ENCODE data around the gene SLC38A7.
"Not testable (repeated sequence)": the region's sequence is repeated elsewhere in the genome, so short reads cannot be mapped to it uniquely, and the experiment has no call there.

SLC38A7 gene

GRCh38 chr16:58670946-58671583, 13.5 kb downstream of the SLC38A7 start:
- DNase-seq: no peak

DNA sequence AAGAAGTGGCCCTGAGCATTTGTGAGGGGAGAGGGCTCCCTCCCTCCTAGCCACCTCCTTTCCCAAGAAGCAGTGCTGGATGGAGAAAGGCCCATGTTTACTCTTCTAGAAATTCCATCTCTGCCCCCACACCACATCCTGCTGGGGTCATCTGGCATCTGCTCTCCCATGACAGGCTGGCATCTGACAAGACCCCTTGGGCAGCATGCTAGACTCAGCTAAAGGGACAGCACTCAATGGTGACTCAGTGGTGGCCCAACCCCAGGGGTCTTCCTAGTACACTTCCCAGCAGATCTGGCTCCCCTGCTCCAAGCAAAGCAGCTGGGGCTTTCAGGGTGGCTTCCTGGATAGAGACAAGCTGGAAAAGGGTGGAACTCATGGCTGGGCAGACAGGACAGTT, 14.4 kb downstream of the SLC38A7 start:
- no peak for DNase-seq

GRCh38 chr16:58665200-58665599, 19.4 kb downstream of the SLC38A7 start:
- no peak for DNase-seq

GRCh38 chr16:58661199-58661830, 23.3 kb downstream of the SLC38A7 start:
- DNase-seq: no peak

DNA sequence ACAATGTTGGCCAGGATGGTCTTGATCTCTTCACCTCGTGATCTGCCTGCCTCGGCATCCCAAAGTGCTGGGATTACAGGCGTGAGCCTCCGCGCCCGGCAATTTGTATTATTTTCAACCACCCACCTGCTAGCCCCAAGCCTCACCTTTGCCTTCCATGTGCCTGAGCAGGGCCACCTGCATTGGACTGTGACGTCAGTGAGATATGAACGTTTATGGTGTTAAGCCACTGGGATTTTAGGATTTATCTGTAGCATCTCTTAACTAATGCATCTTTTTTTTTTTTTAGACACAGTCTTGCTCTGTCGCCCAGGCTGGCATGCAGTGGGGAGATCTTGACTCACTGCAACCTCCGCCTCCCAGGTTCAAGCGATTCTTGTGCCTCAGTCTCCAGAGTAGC, 24.7 kb downstream of the SLC38A7 start:
- DNase-seq: not testable (repeated sequence)

DNA sequence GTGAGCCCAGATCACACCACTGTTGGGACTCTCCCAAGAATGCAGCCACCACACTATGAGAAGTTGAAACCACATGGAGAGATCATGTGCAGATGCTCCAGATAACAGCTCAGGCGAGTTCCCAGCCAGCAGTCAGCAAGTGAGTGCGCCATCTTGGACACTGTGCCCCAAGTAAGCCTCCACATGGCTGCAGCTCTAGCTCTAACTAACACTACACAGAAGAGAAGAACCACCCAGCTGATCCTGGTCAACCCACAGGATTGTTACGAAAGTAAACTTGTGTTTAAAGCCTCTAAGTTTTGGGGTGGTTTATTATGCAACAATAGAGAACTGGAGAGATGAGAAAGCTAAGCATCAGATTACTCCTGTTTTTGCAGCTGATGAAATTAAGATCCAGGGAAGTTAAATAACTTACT, 25.8 kb downstream of the SLC38A7 start:
- no peak for DNase-seq

DNA sequence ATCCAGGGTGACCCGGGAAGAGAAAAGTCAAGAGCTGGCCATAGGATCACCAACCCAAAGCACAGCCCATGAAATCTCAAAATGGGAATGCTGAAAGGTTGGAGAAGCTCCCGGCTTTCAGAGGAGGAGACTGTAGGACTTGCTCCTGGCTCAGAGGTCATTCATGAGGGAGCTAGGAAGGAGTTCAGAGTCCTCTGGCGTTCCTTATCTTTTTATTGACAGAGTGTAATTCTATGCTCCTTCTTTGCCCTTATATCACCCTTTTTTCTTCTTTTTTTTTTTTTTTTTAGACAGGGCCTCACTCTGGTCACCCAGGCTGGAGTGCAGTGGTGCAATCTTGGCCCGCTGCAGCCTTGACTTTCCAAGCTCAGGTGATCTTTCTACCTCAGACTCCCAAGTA, 27.7 kb downstream of the SLC38A7 start:
- DNase-seq: no peak

- no peak for DNase-seq
Measured at GRCh38 chr16:58655215-58655596, 29.4 kb downstream of the SLC38A7 start.

- DNase-seq: no peak
Measured at GRCh38 chr16:58654560-58655214, 29.9 kb downstream of the SLC38A7 start.

GRCh38 chr16:58652741-58653140, 31.8 kb downstream of the SLC38A7 start:
- no peak for DNase-seq

- no peak for DNase-seq
Measured at GRCh38 chr16:58651965-58652348, 32.6 kb downstream of the SLC38A7 start.

DNA sequence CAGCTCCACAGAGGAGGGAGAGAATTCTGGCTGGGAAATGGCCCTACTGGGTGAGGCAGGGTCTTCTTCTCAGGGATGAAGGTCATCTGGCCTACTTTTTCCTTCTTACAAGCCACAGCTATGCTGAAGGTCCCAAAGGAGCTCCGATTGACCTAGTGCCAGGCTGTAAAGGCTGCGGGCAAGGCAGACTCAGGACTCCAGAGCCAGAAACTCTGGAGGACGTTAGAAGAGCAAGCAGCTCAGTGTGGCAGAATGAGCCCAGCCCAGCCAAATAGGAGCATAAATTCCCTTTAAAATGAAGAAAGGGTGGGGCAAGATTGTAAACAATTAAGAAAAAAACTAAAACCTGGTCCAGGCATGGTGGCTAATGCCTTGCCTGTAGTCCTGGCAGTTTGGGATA, 34.9 kb downstream of the SLC38A7 start:
- DNase-seq: no peak

DNA sequence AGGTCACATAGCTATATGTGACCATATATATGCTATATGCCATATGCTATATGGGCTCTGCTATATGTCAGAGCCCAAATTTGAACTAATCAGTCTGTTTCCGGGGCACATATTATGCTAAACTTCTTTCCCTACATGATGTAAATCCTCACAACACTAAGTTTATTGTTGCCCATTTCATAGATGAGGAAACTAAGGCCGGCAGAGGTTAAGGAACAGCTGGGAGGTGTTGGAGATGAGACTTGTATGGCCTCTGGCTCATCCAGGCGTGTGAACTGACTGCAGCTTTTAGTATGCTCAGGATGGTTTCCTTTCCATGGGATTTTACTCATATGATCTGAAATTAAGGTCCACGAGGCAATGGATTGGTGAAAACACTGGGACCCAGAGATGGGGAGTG, 37.5 kb downstream of the SLC38A7 start:
- no peak for DNase-seq

GRCh38 chr16:58644765-58645487, 39.6 kb downstream of the SLC38A7 start:
- no peak for DNase-seq

- no peak for DNase-seq
Measured at GRCh38 chr16:58644108-58644507, 40.5 kb downstream of the SLC38A7 start.

GRCh38 chr16:58640949-58641348, 43.6 kb downstream of the SLC38A7 start:
- no peak for DNase-seq

- DNase-seq: no peak
Measured at GRCh38 chr16:58639836-58640235, 44.7 kb downstream of the SLC38A7 start.

- no peak for DNase-seq
Measured at GRCh38 chr16:58639230-58639629, 45.3 kb downstream of the SLC38A7 start.

DNA sequence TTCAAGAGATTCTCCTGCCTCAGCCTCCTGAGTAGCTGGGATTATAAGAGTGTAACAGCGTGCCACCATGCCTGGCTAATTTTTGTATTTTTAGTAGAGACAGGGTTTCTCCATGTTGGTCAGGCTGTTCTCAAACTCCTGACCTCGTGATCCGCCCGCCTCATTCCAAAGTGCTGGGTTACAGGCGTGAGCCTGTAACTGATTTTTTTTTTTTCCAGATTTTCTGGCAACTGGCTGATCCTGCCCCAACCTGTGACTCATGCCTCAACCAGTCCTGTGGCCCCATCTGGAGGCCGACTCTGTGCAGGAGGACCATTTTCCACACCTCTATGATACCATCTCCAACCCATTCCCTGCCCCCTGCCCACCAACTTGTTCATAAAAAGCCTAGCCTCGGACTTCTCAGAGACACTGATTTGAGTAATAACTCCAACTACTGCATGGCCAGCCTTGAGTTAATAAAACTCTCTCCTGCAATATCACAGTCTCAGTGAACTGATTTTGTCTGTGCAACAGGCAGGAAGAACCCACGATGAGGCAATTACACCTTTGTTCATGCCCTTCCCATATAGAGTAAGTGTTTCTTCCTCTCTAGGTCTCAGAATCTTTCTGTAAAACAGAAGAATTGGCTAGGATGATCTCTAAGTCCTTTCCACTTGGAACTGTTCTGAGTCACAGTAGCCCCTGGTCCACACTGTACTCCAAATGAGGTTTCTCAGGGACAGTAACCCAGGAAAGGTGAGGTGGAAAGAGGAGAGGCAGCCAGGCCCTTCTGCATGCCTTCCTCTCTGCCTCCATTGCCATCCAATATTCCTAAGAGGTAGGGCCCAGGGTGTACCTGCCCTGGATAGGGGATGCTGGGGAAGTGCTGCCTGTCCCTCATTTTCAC, 46.2 kb downstream of the SLC38A7 start:
- DNase-seq: no peak

DNA sequence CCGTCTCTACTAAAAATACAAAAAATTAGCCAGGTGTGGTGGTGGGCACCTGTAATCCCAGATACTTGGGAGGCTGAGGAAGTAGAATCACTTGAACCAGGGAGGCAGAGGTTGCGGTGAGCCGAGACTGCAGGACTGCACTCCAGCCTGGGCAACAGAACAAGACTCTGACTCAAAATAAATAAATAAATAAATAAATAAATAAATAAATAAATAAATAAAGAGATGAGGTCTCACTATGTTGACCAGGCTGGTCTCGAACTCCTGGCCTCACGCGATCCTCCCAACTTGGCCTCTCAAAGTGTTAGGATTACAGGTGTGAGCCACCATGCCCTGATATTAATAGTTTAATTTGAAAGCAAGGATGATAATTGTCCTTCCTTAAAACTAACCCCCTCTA, 47.5 kb downstream of the SLC38A7 start:
- not testable (repeated sequence) for DNase-seq

GRCh38 chr16:58636466-58636865, 48.1 kb downstream of the SLC38A7 start:
- DNase-seq: no peak

GRCh38 chr16:58635502-58635901, 49.1 kb downstream of the SLC38A7 start:
- no peak for DNase-seq
